Stromal cell of bone marrow (primary cell): ENCODE measurements around the gene NRG3.

Source experiments
- DNase-seq: peaks from one replicate; pipeline ENCODE4 v3.0.0-alpha.2; 2012; ENCODE audit warnings: low read depth

NRG3 gene

GRCh38 chr10:81884856-81885255 lies 9.9 kb downstream of the NRG3 start:
- DNase-seq: no peak

DNA sequence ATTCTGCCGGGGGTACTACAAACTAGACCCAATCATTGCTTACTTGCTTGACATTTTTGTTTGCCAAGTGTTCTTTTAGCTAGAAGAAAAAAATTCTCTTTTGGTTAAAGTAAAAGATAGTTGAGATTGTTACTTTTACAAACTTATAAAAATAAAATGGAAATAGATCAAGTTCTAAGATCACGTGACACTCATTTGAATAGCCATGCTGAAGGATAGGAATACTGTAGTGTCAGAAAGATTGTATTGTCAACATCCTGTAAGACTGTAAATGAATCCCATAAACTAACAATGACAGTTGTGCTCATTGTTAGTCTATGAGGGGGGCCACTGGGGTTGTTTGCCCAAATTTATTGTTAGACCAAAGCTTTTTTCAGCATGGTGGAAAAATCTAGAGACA lies 10.5 kb downstream of the NRG3 start:
- no peak for DNase-seq

- no peak for DNase-seq
Measured at GRCh38 chr10:81886939-81887338, 11.9 kb downstream of the NRG3 start.

DNA sequence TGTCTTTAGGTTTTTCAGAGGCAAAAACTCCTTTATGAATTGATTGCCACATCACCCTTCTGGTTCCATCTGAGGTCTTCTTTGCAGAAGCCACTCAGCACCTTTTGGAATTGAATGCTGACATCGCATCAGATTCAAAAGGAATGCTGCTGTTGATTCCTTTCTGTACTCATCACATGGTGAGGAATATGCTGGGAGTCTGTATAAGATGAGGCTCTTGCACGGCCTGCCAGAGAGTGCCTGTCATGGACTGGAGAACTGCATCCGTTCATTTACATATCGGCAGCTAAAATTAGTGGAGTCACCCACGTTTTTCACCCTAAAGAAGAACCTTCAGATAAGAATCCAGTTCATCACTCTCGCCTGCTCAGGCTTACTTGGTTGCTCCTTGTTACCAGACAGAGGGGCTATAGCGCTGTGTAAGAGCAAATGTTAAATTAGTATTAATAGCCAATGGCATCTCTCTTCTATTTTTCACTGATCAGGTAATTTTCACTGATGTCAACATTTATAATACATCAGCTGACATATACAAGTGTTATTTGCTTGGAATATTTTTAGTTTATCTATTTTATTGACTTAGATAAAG lies 14.3 kb downstream of the NRG3 start:
- no peak for DNase-seq

DNA sequence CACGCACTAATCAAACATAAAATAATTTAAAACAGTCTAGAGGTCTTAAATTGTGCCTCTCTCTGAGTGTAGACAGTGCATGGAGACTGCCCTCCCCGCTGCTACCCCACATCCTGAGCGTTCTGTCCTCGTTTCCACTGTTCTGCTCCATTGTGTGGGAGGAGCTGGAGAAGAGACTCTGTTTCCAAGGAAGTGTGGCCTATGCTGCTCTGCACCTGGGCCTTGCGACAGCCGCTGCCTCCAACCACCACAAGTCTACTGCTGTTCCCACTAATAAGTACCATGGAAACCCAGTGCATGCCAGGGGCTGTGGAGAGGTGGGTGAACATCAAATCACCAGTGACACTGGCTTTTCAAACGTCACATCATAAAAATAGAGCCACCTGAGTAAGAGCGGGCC lies 19.6 kb downstream of the NRG3 start:
- DNase-seq: no peak

GRCh38 chr10:81898518-81898917 lies 23.5 kb downstream of the NRG3 start:
- no peak for DNase-seq

GRCh38 chr10:81900989-81901388 lies 26.0 kb downstream of the NRG3 start:
- no peak for DNase-seq

- no peak for DNase-seq
Measured at GRCh38 chr10:81903472-81903871, 28.5 kb downstream of the NRG3 start.

DNA sequence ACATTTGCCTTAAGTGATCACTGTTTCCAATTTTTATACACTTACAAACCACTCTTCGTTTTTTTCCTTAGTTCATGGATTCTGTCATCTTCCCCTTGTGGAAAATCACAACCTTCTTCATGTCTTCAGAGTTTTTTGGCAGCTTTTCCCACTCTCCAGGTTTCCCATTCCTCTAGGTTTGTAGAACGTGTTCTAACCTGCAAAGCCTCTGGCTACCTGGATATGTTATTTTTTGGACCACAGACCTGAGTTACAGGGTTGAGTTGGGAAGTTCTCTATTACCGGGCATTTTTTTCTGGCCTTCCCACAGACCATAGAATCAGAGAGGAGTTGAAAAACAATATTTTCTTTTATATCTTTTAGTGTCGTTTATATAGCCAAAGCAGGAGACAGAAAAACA lies 30.2 kb downstream of the NRG3 start:
- DNase-seq: no peak

DNA sequence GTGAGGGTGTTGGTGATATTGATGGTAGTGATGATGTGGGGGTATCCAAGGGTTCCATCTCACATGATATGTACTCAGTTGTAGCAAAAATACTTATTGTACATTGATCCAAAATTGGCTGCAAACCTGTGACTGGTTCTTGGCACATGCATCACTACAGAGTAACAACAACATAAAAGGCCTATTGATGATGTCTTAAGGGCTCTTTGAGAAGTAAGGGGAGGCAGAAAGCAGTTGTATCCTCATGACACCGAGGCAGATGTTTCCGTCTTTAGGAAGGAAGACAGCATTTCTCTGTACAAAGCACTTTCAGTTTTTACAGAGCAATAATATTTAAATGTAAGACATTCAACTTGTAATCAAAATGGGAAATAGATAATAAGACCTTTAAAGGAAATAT lies 34.5 kb downstream of the NRG3 start:
- DNase-seq: no peak

- DNase-seq: no peak
Measured at GRCh38 chr10:81911328-81911727, 36.3 kb downstream of the NRG3 start.

DNA sequence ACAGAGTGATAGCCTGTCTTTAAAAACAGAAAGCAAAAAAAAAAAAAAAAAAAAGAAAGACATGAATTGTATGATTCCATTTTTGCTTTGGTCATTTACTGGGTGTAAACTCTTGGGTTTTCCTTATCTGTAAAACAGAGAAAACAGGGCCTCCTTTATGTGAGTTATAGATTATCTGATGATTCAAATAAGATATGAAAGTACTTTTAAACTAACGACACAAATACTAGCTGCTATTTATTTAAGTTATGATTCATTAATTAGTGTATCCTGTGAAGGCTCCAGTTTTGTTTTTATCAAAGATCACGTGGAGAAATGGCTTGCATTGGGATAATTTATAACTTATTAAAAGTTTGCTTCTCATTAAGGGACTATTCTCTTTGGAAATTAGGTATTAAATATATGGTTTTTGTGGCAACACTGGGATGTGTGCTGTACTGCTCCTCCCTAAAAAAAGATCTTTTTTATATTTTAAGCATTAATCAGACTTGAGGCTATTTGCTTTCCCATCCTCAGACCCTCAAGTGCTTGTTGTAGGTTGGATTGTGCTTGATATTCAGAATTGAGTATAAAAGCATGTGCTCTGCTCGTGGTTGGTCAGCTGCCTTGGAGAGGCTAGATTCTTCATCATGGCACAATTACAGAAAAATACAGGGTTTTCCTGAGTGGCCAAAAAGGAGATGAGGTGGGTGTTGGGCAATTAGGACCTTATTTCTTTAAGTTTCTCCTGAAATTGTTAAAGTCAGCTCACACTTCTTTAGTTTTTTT lies 39.9 kb downstream of the NRG3 start:
- DNase-seq: no peak

DNA sequence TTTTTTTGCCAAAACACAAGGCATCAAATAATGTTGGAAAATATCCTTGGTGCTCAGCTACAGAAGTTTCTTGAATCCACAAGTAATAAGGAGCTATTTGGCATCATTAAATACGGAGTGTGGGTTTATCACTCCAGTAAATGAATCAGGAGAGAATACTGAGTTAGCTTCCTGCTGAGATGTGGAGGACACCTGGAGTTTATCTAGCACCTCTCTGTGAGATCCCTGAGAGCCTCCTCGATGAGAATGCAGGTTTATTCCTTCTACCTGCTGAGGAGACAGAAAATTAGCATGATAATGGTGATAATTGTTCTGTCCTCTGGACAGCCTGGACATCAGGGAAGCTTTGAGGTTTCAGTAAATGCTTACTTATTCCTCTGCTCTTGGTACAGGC lies 40.5 kb downstream of the NRG3 start:
- DNase-seq: no peak

DNA sequence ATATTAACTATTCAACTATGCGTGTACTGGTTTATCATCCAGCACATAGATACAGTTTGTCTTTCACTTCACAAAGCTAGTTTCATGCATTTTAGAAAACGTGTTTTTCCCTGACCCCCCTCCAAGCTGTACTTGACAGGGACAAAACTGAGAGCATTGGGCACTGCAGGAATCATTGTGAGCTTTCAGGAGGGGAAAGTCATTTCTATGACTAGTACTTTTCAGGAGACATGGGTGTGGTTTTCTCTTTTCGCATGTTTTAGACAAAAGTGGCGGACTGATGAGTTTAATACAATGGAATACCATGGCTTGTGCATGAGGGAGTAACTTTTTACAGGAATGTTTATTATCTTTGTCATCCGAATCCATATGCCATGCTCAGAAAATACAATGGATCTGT lies 42.7 kb downstream of the NRG3 start:
- DNase-seq: no peak

- DNase-seq: no peak
Measured at GRCh38 chr10:81918766-81919165, 43.8 kb downstream of the NRG3 start.

- DNase-seq: no peak
Measured at GRCh38 chr10:81920213-81920829, 45.3 kb downstream of the NRG3 start.

- DNase-seq: no peak
Measured at GRCh38 chr10:81928119-81928518, 53.1 kb downstream of the NRG3 start.

DNA sequence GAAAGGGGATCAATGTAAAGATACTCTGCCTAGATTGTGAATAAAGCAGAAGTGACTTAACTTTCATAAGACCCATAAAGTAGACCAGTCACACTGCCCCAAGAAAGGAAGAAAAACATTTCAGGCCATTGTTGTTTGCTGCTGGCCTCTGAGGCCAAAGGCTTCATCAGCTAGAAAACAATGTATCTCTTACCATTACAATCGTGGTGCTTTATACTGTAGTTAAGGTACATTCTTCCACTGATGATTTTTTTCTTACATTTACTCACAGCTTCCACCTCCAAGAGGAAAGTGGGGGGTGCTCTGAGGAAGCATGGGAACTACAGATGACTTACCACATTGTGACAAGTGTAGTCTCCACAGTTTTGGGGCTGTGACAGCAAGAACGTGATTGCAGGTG lies 68.6 kb downstream of the NRG3 start:
- no peak for DNase-seq

- DNase-seq: no peak
Measured at GRCh38 chr10:81944609-81945008, 69.6 kb downstream of the NRG3 start.

DNA sequence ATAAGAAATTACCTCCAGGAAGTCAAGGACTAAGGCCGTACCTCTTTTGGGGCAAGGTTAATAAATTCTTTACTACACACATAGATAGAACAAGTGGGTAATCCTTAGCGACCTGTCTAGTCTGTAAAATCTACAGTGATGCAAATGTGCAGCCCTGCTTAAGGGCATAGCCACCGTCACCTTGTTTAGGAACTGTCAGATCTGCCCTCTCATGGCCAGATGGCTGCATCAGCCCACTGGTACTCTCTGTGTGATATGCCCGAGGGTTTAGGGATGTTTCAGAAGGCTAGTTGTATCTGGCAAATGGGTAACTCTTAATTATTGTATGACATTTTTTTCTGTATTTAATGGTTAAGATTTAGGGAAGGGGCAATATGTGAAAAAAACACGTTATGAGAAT lies 74.3 kb downstream of the NRG3 start:
- no peak for DNase-seq

GRCh38 chr10:81950358-81950757 lies 75.4 kb downstream of the NRG3 start:
- DNase-seq: no peak

GRCh38 chr10:81953420-81953819 lies 78.4 kb downstream of the NRG3 start:
- DNase-seq: peak; percentile 2

GRCh38 chr10:81957976-81958375 lies 83.0 kb downstream of the NRG3 start:
- DNase-seq: no peak

- DNase-seq: no peak
Measured at GRCh38 chr10:81959016-81959415, 84.0 kb downstream of the NRG3 start.
